PC-3 (cell line): ENCODE measurements around the gene TGFB3. TPM values are rescaled to one million over a fixed set of nuclear protein-coding genes. Genes with fewer than 3 reads are reported as not detected.

Experiments
- ATAC-seq: fragments of 200-7000 bp; cut with Tn5 transposase; 2 replicates; pipeline ENCODE4 v1.9.1; 2020; ENCODE audit warnings: mild to moderate bottlenecking, moderate library complexity
- BruUV-seq: library from RNA; stranded (reverse); fragments of 400-500 nt; replicated peaks from 2 replicates; lab custom pipeline; 2021; lab: Mats Ljungman, UMichigan
- CTCF ChIA-PET: fragments of 300-600 bp; sonication (Branson Sonifier 250); formaldehyde crosslinking; loops from one replicate; lab custom pipeline; 2022; ENCODE audit warnings: antibody characterized with exemption; lab: Charles Lee
- POLR2A ChIA-PET: fragments of 300-600 bp; sonication (Branson Sonifier 250); formaldehyde crosslinking; loops from one replicate; lab custom pipeline; 2022; ENCODE audit warnings: antibody characterized with exemption; ENCODE audit not compliant: unreplicated experiment; lab: Charles Lee
- DNase-seq: peaks from one replicate; pipeline ENCODE4 v3.0.0-alpha.2; 2015
- H2AFZ ChIP-seq: fragments of 300-600 bp; sonication (generic); 2 replicates; pipeline ENCODE4 v1.6.0; 2016; ENCODE audit warnings: antibody characterized with exemption, low read length
- H3F3A ChIP-seq: fragments of 300-600 bp; sonication (generic); one replicate; pipeline ENCODE4 v1.6.0; 2017; ENCODE audit warnings: antibody characterized with exemption, low read length, control low read depth, mild to moderate bottlenecking; ENCODE audit not compliant: unreplicated experiment
- H3K27ac ChIP-seq: fragments of 300-600 bp; sonication (generic); 2 replicates; pipeline ENCODE4 v1.5.1; 2016; ENCODE audit warnings: mild to moderate bottlenecking, low read length
- H3K27me3 ChIP-seq: fragments of 300-600 bp; sonication (generic); 2 replicates; pipeline ENCODE4 v1.6.1; 2016; ENCODE audit warnings: low read length, mixed read lengths
- H3K36me3 ChIP-seq: fragments of 300-600 bp; sonication (generic); 2 replicates; pipeline ENCODE4 v1.6.1; 2016; ENCODE audit warnings: low read depth, mixed run types, low read length, mixed read lengths
- H3K4me1 ChIP-seq: fragments of 300-600 bp; sonication (generic); 2 replicates; pipeline ENCODE4 v1.5.1; 2016; ENCODE audit warnings: low read length; ENCODE audit not compliant: insufficient read depth
- H3K4me2 ChIP-seq: fragments of 300-600 bp; sonication (generic); 2 replicates; pipeline ENCODE4 v1.6.0; 2016; ENCODE audit warnings: low read length
- H3K4me3 ChIP-seq: fragments of 300-600 bp; sonication (generic); 2 replicates; pipeline ENCODE4 v1.5.1; 2016; ENCODE audit warnings: mild to moderate bottlenecking, low read length, mixed read lengths
- H3K79me2 ChIP-seq: fragments of 300-600 bp; sonication (generic); 2 replicates; pipeline ENCODE4 v1.6.1; 2017; ENCODE audit warnings: low read length, mixed read lengths
- H3K9ac ChIP-seq: fragments of 300-600 bp; sonication (generic); 2 replicates; pipeline ENCODE4 v1.6.0; 2016; ENCODE audit warnings: mild to moderate bottlenecking, low read length
- H3K9me2 ChIP-seq: fragments of 300-600 bp; sonication (generic); replicated peaks from 2 replicates; pipeline ENCODE4 v1.6.1; 2016; ENCODE audit warnings: mixed run types, low read length, mixed read lengths
- H3K9me3 ChIP-seq: fragments of 300-600 bp; sonication (generic); 2 replicates; pipeline ENCODE4 v1.6.1; 2016; ENCODE audit warnings: low read length, mixed read lengths
- H4K20me1 ChIP-seq: fragments of 300-600 bp; sonication (generic); 2 replicates; pipeline ENCODE4 v1.6.1; 2016; ENCODE audit warnings: low read length, mixed read lengths
- CTCF ChIP-seq: fragments of 300-600 bp; sonication (generic); conservative IDR thresholded peaks from 2 replicates; pipeline ENCODE4 v1.5.1; 2017; ENCODE audit warnings: antibody characterized with exemption, low read depth, mild to moderate bottlenecking, low read length
- EZH2 ChIP-seq: fragments of 300-600 bp; sonication (generic); IDR thresholded peaks from one replicate; pipeline ENCODE4 v1.6.1; 2017; ENCODE audit warnings: antibody characterized with exemption, mild to moderate bottlenecking, low read length; ENCODE audit not compliant: unreplicated experiment
- EZH2phosphoT487 ChIP-seq: fragments of 300-600 bp; sonication (generic); IDR thresholded peaks from 2 replicates; pipeline ENCODE4 v1.6.1; 2018; ENCODE audit warnings: mild to moderate bottlenecking, antibody characterized with exemption, low read length, borderline replicate concordance
- intact Hi-C: fragments of 100-400 bp; cut with micrococcal nuclease; formaldehyde crosslinking; loops from 2 replicates; pipeline ENCODE4 v1.9.0; 2023
- total RNA-seq: library from RNA; depleted of rRNA; stranded (reverse); fragments of >200 nt; gene quantifications from 2 replicates; pipeline ENCODE4 v1.2.3, GENCODE V29; 2014

The TGFB3 gene
- total RNA-seq, 1 experiment from 2014 or later: 10.2 TPM

GRCh38 chr14:75972801-75973421, 8.9 kb downstream of the TGFB3 start:
- H3K36me3 ChIP-seq: no peaks in the 10 kb centered on the region
- no peaks in the 10 kb centered on the region for H4K20me1 ChIP-seq
- BruUV-seq: no TSS peak
- TF ChIP-seq EZH2: no peak
- TF ChIP-seq EZH2phosphoT487: no peak
- TF ChIP-seq CTCF: no peak
- no peak overlapping the region for H3K4me3 ChIP-seq
- POLR2A ChIA-PET: no interaction called here
- CTCF ChIA-PET: no interaction called here
- no peak overlapping the region for H2AFZ ChIP-seq
- H3F3A ChIP-seq: no peaks in the 10 kb centered on the region
- H3K4me1 ChIP-seq: 0 out of 2 replicates have a peak, but pooled peaks cover 5% of the 10 kb centered on the region
- DNase-seq (no peak), ATAC-seq (no peak)
- H3K9ac ChIP-seq: no peak overlapping the region
- H3K9me2 ChIP-seq: no peaks in the 10 kb centered on the region
- H3K79me2 ChIP-seq: no peaks in the 10 kb centered on the region
- intact Hi-C loops: no loop called here
- H3K27ac ChIP-seq: no peak overlapping the region
- no peak overlapping the region for H3K4me2 ChIP-seq
- H3K27me3 ChIP-seq: no peaks in the 10 kb centered on the region
- H3K9me3 ChIP-seq: no peaks in the 10 kb centered on the region

GRCh38 chr14:75971509-75971908, 10.3 kb downstream of the TGFB3 start:
- no peak for DNase-seq
- no peaks in the 10 kb centered on the region for H3K9me3 ChIP-seq
- no peaks in the 10 kb centered on the region for H3K4me1 ChIP-seq
- H3K27ac ChIP-seq: no peak overlapping the region
- H2AFZ ChIP-seq: no peak overlapping the region
- no peaks in the 10 kb centered on the region for H3K79me2 ChIP-seq
- TF ChIP-seq EZH2 (no peak), EZH2phosphoT487 (no peak), CTCF (no peak)
- CTCF ChIA-PET: no interaction called here
- H3K36me3 ChIP-seq: no peaks in the 10 kb centered on the region
- no peak overlapping the region for H3K9ac ChIP-seq
- no TSS peak for BruUV-seq
- no peak overlapping the region for H3K4me3 ChIP-seq
- H3K27me3 ChIP-seq: no peaks in the 10 kb centered on the region
- intact Hi-C loops: no loop called here
- ATAC-seq: no peak
- no peaks in the 10 kb centered on the region for H4K20me1 ChIP-seq
- no peaks in the 10 kb centered on the region for H3F3A ChIP-seq
- H3K4me2 ChIP-seq: no peak overlapping the region
- POLR2A ChIA-PET: no interaction called here
- H3K9me2 ChIP-seq: no peaks in the 10 kb centered on the region

- no peaks in the 10 kb centered on the region for H3K9me2 ChIP-seq
- H3F3A ChIP-seq: no peaks in the 10 kb centered on the region
- no peak for ATAC-seq
- no TSS peak for BruUV-seq
- CTCF ChIA-PET: no interaction called here
- H3K9ac ChIP-seq: no peak overlapping the region
- no peaks in the 10 kb centered on the region for H3K9me3 ChIP-seq
- no peak overlapping the region for H3K4me3 ChIP-seq
- H3K27me3 ChIP-seq: no peaks in the 10 kb centered on the region
- no peaks in the 10 kb centered on the region for H3K36me3 ChIP-seq
- POLR2A ChIA-PET: no interaction called here
- H3K4me2 ChIP-seq: no peak overlapping the region
- intact Hi-C loops: no loop called here
- H4K20me1 ChIP-seq: no peaks in the 10 kb centered on the region
- DNase-seq: no peak
- no peaks in the 10 kb centered on the region for H3K79me2 ChIP-seq
- no peak overlapping the region for H2AFZ ChIP-seq
- H3K4me1 ChIP-seq: no peaks in the 10 kb centered on the region
- TF ChIP-seq EZH2 (no peak), CTCF (no peak), EZH2phosphoT487 (no peak)
- H3K27ac ChIP-seq: no peak overlapping the region
Measured at GRCh38 chr14:75970989-75971388, 10.8 kb downstream of the TGFB3 start.
